ENCODE data around the gene ROBO3.
A peak's percentile ranks its signal among the peaks of the same experiment; 100 is the strongest.

Gene ROBO3

GRCh38 chr11:124893781-124894401, 28.7 kb downstream of the ROBO3 start:
- DNase-seq, result no peak

- no peak for DNase-seq
These were observed 29.6 kb downstream of the ROBO3 start for GRCh38 chr11:124894606-124895430.

- DNase-seq, result no peak
These were observed 30.3 kb downstream of the ROBO3 start for GRCh38 chr11:124895471-124895971.

GRCh38 chr11:124896071-124896750, 31.0 kb downstream of the ROBO3 start:
- no peak for DNase-seq

- DNase-seq, result no peak
These were observed 31.7 kb downstream of the ROBO3 start for GRCh38 chr11:124896821-124897391.

GRCh38 chr11:124897674-124898262, 32.5 kb downstream of the ROBO3 start, which contains the start of gene ROBO4:
TSS of gene ROBO4 (minus strand) at chr11:124897865. CDS start at chr11:124897795, 70 bp downstream.
- DNase-seq, result no peak

GRCh38 chr11:124898263-124898680, 33.0 kb downstream of the ROBO3 start:
- no peak for DNase-seq

- DNase-seq, result no peak
These were observed 33.5 kb downstream of the ROBO3 start for GRCh38 chr11:124898711-124899110.

GRCh38 chr11:124899383-124900145, 34.3 kb downstream of the ROBO3 start:
- no peak for DNase-seq

- no peak for DNase-seq
These were observed 35.2 kb downstream of the ROBO3 start for GRCh38 chr11:124900464-124900863.

GRCh38 chr11:124902616-124903015, 37.4 kb downstream of the ROBO3 start:
- DNase-seq, result no peak

- no peak for DNase-seq
These were observed 50.5 kb downstream of the ROBO3 start for GRCh38 chr11:124915541-124916369.

- no peak for DNase-seq
These were observed 51.1 kb downstream of the ROBO3 start for GRCh38 chr11:124916370-124916710.

- peak; percentile 40 for DNase-seq
These were observed 51.9 kb downstream of the ROBO3 start for GRCh38 chr11:124917115-124917637.

GRCh38 chr11:124918950-124919349, 53.7 kb downstream of the ROBO3 start, which contains the start of gene HEPN1:
TSS of gene HEPN1 (plus strand) at chr11:124919250.
- no peak for DNase-seq

- DNase-seq, result no peak
These were observed 54.7 kb downstream of the ROBO3 start for GRCh38 chr11:124919898-124920297.

- no peak for DNase-seq
These were observed 55.1 kb downstream of the ROBO3 start for GRCh38 chr11:124920356-124920755.

- DNase-seq, result no peak
These were observed 55.8 kb downstream of the ROBO3 start for GRCh38 chr11:124920870-124921609.

GRCh38 chr11:124922831-124923230, 57.6 kb downstream of the ROBO3 start:
- no peak for DNase-seq

- no peak for DNase-seq
These were observed 58.1 kb downstream of the ROBO3 start for GRCh38 chr11:124923296-124923695.
